DMS153 (cell line): ENCODE measurements around the gene TBC1D16.
A peak's percentile ranks its signal among the peaks of the same experiment; 100 is the strongest.
"Not testable (repeated sequence)": the region's sequence is repeated elsewhere in the genome, so short reads cannot be mapped to it uniquely, and the experiment has no call there.

ENCODE experiments used
- DNase-seq: peaks from one replicate; lab custom pipeline; 2025; lab: John Stamatoyannopoulos, UW

Gene TBC1D16

DNA sequence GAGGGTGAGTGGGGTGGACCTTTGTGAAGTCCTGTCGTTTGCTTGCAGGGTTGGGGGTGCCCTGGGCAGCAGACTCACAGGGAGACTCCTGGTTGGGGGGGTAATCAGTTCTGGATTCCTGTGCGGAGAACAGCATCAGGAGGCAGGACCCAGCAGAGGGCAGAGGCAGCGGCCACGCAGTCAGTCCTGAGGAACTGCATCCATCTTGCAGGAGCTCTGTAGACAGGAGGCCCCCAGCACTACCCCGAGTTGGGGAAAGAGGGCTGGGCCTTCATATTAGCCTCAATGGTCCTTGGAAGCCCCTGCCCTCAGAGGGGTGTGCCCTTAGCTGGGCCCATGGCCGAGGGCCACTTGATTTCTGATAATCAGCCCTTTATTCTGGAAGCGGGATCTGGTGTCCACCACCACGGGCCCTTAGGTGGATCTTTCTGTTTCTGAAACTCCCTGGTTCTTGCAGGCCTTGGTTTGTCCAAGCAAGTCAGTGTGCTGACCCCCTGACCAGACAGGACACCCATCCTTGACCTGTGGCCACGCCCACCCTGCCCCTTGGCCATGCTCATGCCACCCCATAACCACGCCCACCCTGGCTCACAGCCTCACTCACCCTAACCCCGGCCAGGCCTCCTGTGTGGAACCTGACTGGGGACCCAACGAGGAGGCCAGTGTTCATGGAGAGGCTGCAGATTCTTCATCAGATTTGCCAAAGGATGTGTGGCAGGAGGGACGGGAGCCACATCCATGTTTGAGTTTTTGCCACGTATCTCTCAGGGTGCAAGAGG, 122.9 kb downstream of the TBC1D16 start:
- no peak for DNase-seq

GRCh38 chr17:79911430-79912399, 124.0 kb downstream of the TBC1D16 start:
- no peak for DNase-seq

- no peak for DNase-seq
Measured at GRCh38 chr17:79910985-79911361, 124.7 kb downstream of the TBC1D16 start.

GRCh38 chr17:79909121-79909520, 126.6 kb downstream of the TBC1D16 start:
- no peak for DNase-seq

GRCh38 chr17:79907850-79908249, 127.8 kb downstream of the TBC1D16 start:
- DNase-seq, result no peak

DNA sequence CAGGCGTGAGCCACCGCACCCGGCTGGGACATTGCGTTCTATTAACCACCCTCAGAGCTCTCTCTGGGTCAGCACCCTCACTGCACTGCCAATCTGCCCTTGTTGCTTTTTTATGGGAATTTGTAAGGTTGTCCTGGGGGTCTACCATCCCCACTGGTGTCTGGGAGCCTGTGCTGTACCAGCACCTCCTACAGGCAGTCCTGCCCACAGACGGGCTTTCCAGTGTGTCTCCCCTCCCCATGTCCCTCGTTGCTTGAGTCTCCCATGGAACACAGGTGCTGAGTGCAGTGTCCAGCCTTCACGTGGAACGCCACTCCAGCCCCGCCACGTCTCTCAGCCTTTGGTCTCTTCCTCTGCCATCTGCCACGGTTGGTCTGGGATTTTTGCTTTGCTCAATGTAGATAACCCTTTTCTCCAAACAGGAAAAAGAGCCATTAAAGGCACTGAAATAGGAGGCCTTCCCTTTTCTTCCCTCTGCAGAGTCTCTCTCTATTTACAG, 128.4 kb downstream of the TBC1D16 start:
- no peak for DNase-seq

DNA sequence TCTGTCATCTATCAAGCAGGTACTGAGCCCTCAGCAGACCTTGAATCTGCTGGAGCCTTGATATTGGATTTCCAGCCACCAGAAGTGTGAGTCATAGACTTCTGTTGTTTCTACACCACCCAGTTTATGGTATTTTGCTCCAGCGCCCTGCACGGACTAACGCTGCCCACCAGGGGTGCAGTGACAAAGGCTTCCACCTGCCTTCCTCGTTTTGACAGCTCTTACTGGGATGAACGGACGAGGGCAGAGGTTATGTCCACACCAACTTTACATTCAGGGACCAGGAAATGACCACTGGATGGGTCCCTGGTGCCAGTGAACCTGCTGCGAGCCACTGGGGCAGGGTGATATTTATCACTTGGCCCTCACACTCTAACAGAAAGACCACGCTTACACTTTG, 129.8 kb downstream of the TBC1D16 start:
- DNase-seq, result peak; percentile 27

DNA sequence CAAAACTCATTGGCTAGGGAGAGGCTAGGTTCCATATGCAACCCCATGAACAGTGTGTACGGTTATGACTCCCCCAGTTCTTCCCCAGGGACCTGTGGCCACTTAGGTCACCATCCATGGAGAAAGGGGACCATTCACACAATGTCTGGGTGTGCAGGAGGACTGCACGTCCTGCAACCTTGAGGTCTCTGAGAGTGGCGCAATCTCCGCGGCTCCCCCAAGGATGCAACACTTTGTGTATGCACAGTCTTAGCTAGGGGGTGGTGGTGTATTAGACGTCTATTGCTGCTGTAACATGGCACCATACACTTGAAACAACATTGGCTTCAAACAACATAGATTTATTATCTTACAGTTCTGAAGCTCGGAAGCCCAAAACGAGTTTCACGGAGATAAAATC, 130.8 kb downstream of the TBC1D16 start:
- no peak for DNase-seq

DNA sequence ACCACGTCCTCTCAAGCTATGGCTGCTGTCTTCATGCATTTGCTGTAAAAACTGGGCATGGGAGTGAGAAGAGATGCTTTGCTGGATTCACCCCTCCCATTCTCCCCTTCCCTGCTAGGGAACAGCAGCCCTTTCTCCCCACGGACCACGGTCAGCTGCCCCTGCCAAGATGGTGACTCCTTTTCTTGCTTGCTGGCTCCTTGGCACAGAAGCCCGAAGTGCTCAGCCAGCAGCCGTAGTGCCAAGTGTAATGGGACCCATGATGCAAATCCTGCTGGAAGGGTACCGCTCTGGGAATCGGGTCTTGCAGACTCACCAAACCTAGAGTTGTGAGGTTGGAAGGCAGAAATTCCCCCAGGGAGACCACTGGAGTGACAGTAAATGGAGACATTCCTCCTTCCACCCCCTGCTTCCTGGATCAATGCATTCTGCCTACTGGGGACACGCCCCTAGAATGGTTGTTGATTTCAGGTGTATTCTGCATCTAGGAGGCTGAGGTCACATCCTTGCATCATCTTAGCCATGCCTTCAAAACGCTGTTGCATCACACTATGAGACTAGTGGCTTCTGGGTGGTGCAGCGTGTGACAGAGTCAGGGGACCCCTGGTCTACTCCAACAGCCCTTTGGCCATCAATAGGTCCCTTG, 133.4 kb downstream of the TBC1D16 start:
- no peak for DNase-seq

DNA sequence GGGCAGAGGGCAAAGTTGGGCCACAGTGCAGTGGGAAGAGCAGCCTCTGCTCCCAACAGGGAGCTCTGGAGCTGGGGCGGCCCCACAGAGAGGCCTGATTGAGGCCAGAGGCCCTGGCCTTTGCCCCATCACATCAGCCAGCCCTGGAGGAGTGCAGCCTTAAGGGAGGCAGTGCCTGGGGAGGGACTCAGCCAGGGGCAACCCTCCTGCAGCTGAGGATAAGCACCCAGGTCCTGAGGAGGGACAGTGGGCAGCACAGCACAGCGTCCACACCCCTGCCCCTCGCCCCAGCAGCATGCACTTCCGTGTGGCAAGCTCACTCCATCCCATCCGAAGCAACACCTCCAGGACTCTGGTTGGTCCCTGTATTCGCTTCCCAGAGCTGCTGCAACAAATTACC, 134.5 kb downstream of the TBC1D16 start:
- no peak for DNase-seq

DNA sequence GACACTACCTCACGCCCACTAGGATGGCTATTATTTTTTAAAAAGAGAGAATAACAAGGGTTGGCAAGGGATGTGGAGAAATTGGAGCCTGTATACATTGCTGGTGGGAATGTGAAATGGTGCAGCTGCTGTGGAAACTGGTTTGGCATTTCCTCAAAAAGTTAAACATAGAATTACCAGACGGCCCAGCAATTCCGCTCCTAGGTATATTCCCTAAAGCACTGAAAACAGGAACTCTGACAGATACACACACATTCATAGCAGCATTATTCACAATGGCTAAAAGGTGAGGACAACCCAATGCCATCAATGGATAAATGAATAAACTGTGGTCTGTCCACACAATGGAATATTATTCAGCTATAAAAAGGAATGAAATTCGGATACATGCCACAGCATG, 136.1 kb downstream of the TBC1D16 start:
- DNase-seq, result no peak

- peak; percentile 32 for DNase-seq
Measured at GRCh38 chr17:79897243-79898063, 138.2 kb downstream of the TBC1D16 start.

DNA sequence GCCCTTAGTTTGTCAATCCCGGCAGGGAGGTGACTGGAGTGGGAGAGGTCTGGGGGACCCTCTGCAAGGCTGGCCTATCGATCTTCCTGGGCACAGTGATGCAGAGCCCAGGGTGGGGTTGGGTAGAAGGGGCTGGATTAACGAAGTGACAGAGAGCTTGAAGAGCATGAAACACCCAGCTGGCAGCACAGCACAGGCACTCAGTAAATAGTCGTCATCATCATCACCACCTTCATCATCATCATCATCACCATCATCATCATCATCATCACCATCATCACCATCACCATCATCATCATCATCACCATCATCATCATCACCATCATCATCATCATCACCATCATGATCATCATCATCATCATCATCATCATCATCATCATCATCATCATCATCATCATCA, 142.2 kb downstream of the TBC1D16 start:
- DNase-seq, result not testable (repeated sequence)

GRCh38 chr17:79892457-79893241, 143.0 kb downstream of the TBC1D16 start:
- DNase-seq, result peak; percentile 77

GRCh38 chr17:79891113-79891730, 144.4 kb downstream of the TBC1D16 start:
- no peak for DNase-seq

- no peak for DNase-seq
Measured at GRCh38 chr17:79890706-79891105, 145.0 kb downstream of the TBC1D16 start.

DNA sequence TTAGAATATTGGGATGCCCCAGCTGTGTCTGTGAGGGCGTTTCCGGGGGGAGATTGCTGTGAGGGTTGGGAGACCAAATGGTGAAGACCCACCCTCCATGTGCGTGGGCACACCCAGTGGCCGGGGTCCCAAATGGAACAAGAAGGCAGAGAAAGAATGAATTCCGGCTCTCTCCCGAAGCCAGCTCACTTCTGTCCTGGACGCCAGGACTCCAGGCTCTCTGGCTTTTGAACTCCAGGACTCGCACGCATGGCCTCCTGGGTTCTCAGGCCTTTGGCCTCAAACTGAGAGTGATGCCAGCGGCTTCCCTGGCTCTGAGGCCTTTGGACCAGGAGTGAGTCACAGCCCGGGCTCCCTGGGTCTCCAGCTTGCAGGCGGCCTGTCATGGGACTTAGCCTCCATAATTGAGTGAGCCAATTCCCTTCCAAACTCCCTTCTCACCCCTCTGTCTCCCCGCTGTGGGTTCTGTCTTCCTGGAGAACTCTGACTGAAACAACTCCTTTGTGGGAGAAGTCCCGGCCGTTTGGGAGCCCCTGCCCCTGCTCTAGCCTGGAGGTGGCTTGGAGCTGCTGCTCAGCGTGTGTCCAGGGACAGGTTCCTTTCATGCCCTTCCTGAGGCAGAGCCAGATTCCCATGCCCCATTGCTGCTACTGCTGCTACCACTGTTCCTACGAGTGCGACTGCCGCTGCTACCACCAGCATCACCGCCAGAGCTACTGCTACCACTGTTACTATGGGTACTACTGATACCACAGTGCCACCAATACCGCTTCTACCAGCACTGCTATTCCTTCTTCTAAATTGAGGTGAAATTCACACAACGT, 146.6 kb downstream of the TBC1D16 start:
- no peak for DNase-seq

GRCh38 chr17:79888009-79888540, 147.6 kb downstream of the TBC1D16 start:
- no peak for DNase-seq

DNA sequence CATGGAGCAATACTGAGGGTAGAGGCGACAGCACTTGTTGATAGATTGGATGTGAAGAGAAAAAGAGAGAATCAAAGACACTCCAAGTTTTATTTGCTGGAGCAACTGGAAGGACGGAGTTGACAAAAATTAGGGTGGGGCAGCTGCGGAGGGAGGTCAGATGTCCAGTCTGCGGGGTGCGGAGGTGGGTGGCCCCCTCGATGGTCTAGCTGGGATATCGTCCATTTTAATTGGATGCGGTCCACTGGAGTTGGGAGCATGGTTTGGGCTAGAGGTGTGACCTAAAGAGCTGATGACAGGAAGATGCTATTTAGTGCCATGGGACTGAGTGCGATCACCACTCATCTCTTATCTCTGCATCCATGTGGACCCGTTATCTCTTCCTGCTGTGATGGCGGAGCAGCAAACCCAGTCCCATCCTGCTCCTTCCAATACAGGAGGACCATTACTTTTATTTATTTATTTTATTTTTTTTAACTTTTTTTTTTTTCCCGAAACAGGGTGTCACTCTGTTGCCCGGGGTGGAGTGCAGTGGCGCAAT, 148.2 kb downstream of the TBC1D16 start:
- no peak for DNase-seq
